ENCODE data around the gene C4orf50.

C4orf50 gene

DNA sequence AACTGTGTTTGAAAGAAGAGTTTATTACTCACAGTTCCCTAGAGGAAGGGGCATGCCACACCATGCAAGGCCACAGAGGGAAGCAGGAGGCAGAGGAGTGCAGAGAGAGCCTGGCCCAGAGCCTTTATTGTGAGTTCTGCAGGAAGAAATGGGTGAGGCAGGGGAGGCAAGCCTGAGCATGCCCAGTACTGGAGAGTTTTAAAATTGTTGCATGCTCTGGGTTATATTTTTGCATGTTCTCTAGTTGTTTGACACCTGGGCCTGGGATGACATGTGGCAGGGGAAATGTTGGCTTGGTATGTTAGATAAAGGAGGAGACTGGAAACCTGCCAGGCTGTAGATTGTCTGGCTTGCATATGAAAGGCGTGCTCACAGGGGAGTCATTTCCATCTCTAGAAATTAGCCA lies 105.6 kb downstream of the C4orf50 start:
- no peak for DNase-seq (ENCODE audit: low spot score)
- TF ChIP-seq, protein P1, sequence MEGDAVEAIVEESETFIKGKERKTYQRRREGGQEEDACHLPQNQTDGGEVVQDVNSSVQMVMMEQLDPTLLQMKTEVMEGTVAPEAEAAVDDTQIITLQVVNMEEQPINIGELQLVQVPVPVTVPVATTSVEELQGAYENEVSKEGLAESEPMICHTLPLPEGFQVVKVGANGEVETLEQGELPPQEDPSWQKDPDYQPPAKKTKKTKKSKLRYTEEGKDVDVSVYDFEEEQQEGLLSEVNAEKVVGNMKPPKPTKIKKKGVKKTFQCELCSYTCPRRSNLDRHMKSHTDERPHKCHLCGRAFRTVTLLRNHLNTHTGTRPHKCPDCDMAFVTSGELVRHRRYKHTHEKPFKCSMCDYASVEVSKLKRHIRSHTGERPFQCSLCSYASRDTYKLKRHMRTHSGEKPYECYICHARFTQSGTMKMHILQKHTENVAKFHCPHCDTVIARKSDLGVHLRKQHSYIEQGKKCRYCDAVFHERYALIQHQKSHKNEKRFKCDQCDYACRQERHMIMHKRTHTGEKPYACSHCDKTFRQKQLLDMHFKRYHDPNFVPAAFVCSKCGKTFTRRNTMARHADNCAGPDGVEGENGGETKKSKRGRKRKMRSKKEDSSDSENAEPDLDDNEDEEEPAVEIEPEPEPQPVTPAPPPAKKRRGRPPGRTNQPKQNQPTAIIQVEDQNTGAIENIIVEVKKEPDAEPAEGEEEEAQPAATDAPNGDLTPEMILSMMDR (IDR thresholded peaks at IDR 0.05; ENCODE audit: extremely low read depth, insufficient read depth, missing control alignments) = no peak
- in situ Hi-C loops (cut with MboI; ENCODE audit: low pct_unique_long_range_greater_than_20kb, low sequenced_read_pairs, unreplicated experiment) = no loop called here

GRCh38 chr4:5908876-5909427 lies 109.3 kb downstream of the C4orf50 start:
- TF ChIP-seq, protein P1 (IDR thresholded peaks at IDR 0.05; ENCODE audit: extremely low read depth, insufficient read depth, missing control alignments) = no peak
- in situ Hi-C loops (cut with MboI; ENCODE audit: low pct_unique_long_range_greater_than_20kb, low sequenced_read_pairs, unreplicated experiment) = no loop called here
- DNase-seq (ENCODE audit: low spot score) = no peak

- no peak for DNase-seq (ENCODE audit: low spot score)
- in situ Hi-C loops (cut with MboI; ENCODE audit: low pct_unique_long_range_greater_than_20kb, low sequenced_read_pairs, unreplicated experiment) = no loop called here
- TF ChIP-seq, protein P1 (IDR thresholded peaks at IDR 0.05; ENCODE audit: extremely low read depth, insufficient read depth, missing control alignments) = no peak
Measured at GRCh38 chr4:5906191-5906590, 112.0 kb downstream of the C4orf50 start.

- no peak for DNase-seq (ENCODE audit: low spot score)
- in situ Hi-C loops (cut with MboI; ENCODE audit: low pct_unique_long_range_greater_than_20kb, low sequenced_read_pairs, unreplicated experiment) = no loop called here
- TF ChIP-seq, protein P1 (IDR thresholded peaks at IDR 0.05; ENCODE audit: extremely low read depth, insufficient read depth, missing control alignments) = no peak
Measured at GRCh38 chr4:5905714-5906113, 112.5 kb downstream of the C4orf50 start.

DNA sequence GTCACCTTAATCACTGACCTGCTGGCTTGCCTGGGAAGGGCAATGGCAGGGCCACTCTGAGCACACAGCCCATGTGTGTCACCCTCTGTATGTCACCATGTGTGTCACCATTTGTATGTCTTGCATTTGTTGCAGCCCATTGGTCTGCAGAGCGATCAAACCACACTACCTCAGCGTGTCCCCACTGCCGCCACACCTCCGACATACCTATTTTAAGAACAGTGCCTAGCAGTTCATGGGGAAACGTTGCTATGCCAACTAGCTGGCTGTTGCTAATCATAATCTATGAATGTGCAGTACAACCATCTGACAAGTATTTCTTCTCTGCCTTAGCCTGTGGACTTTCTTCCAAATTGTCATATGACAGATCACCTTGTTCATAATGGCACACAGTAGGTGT lies 117.4 kb downstream of the C4orf50 start:
- DNase-seq (ENCODE audit: low spot score) = no peak
- TF ChIP-seq, protein P1 (IDR thresholded peaks at IDR 0.05; ENCODE audit: extremely low read depth, insufficient read depth, missing control alignments) = no peak
- in situ Hi-C loops (cut with MboI; ENCODE audit: low pct_unique_long_range_greater_than_20kb, low sequenced_read_pairs, unreplicated experiment) = no loop called here

DNA sequence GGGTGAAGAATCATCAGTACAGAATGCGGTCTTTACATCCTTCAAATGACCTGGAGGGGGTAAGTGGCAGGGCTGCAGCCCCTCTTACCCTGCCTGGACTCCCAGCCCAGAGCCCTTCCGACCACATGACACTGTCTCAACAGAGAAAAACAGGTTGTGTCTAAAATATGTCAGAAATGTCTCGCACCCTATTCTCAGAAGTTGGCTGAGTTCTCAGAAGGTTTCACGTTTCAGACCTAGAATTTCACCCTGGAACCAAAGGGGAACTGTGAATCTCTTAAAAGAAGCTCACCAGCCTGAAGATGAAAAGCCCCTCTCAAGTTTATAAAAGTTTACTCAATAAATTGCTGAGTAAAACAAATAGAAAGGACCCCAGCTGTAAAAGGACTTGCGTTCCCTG lies 118.3 kb downstream of the C4orf50 start:
- DNase-seq (ENCODE audit: low spot score) = no peak
- in situ Hi-C loops (cut with MboI; ENCODE audit: low pct_unique_long_range_greater_than_20kb, low sequenced_read_pairs, unreplicated experiment) = no loop called here
- TF ChIP-seq, protein P1 (IDR thresholded peaks at IDR 0.05; ENCODE audit: extremely low read depth, insufficient read depth, missing control alignments) = no peak

DNA sequence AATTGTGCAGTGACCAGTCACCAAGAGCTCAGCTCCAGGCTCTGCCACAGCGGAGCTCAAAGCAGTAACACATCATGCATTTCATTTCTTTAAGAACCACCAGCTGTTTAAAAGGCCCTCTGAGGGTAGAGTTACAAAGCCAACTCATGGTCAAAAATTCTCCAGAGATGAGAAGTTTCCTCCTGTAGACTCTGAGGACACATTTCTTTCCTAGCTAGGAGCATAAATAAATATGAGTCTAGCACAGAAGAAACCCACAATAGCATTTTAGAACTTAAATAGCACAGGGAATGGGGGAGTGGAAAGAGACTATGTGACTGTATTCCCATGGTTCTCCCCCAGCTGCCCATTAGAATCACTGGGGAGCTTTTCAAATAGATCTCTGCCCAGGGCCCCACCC lies 118.8 kb downstream of the C4orf50 start:
- in situ Hi-C loops (cut with MboI; ENCODE audit: low pct_unique_long_range_greater_than_20kb, low sequenced_read_pairs, unreplicated experiment) = no loop called here
- DNase-seq (ENCODE audit: low spot score) = no peak
- TF ChIP-seq, protein P1 (IDR thresholded peaks at IDR 0.05; ENCODE audit: extremely low read depth, insufficient read depth, missing control alignments) = no peak
